BJ (cell line): ENCODE measurements around the gene METTL14. TPM values are rescaled to one million over a fixed set of nuclear protein-coding genes. Genes with fewer than 3 reads are reported as not detected.

Source experiments
- CTCF ChIA-PET: fragments of 350-600 bp; formaldehyde crosslinking; extraction: SDS; loops from one replicate; lab custom pipeline; 2021; ENCODE audit warnings: antibody characterized with exemption, inconsistent platforms; lab: Yijun Ruan, JAX
- POLR2A ChIA-PET: fragments of 300-600 bp; sonication (Branson Sonifier 250); formaldehyde crosslinking; extraction: SDS; loops from one replicate; lab custom pipeline; 2021; ENCODE audit warnings: antibody characterized with exemption; lab: Charles Lee
- DNase-seq: peaks from one replicate; pipeline ENCODE4 v3.0.0-alpha.2; 2011; ENCODE audit warnings: low read depth
- H3K27me3 ChIP-seq: 2 replicates; pipeline ENCODE4 v1.6.0; 2011; ENCODE audit warnings: low read length; ENCODE audit not compliant: control insufficient read depth, insufficient read depth
- H3K36me3 ChIP-seq: 2 replicates; pipeline ENCODE4 v1.5.1; 2011; ENCODE audit warnings: low read length; ENCODE audit not compliant: control insufficient read depth, insufficient read depth
- H3K4me3 ChIP-seq: 2 replicates; pipeline ENCODE4 v1.5.1; 2011; ENCODE audit warnings: low read depth, mild to moderate bottlenecking, control low read depth, low read length
- polyA plus RNA-seq: library from polyadenylated mRNA; depleted of rRNA; stranded (reverse); fragments of >200 nt; gene quantifications from 2 replicates; pipeline ENCODE4 v1.2.3, GENCODE V29; 2011
- TF ChIP-seq, protein P1 (sequence below): IDR thresholded peaks from 2 replicates; pipeline ENCODE4 v1.5.1; 2011; ENCODE audit warnings: low read depth, mild to moderate bottlenecking, control low read depth, inconsistent platforms, low read length, moderate library complexity; ENCODE audit not compliant: insufficient read depth

METTL14 gene
- polyA plus RNA-seq, 1 experiment: 10.2 TPM

DNA sequence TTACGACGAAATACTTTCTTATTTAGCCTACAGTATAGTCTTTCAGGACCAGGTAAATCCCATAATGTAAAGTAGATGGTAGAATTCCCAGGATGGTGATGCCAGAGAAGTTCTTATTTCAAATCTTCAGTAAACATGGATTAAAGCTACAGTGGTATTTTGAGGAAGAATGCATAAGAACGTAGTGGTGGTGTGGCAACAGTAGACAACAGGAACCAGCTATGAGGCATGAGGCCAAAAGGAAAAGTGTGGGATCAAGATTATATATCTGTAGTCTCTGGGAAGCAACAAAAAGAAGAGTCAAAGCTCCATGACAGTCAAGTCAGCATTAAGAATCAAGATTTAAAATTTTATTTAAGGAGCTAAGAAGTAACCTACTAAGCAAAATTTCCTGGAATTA, 60.2 kb downstream of the METTL14 start:
- Histone ChIP-seq H3K4me3 (no peak overlapping the region), H3K36me3 (peaks cover 11% of the 10 kb centered on the region), H3K27me3 (no peaks in the 10 kb centered on the region)
- DNase-seq: no peak
- CTCF ChIA-PET: interaction anchor here (1.0 to 1.1 kb wide), 2 partner anchors 27 to 67 kb away, joined by 3 read pairs; no protein-coding TSS in a partner anchor
- TF ChIP-seq, protein P1, sequence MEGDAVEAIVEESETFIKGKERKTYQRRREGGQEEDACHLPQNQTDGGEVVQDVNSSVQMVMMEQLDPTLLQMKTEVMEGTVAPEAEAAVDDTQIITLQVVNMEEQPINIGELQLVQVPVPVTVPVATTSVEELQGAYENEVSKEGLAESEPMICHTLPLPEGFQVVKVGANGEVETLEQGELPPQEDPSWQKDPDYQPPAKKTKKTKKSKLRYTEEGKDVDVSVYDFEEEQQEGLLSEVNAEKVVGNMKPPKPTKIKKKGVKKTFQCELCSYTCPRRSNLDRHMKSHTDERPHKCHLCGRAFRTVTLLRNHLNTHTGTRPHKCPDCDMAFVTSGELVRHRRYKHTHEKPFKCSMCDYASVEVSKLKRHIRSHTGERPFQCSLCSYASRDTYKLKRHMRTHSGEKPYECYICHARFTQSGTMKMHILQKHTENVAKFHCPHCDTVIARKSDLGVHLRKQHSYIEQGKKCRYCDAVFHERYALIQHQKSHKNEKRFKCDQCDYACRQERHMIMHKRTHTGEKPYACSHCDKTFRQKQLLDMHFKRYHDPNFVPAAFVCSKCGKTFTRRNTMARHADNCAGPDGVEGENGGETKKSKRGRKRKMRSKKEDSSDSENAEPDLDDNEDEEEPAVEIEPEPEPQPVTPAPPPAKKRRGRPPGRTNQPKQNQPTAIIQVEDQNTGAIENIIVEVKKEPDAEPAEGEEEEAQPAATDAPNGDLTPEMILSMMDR: no peak
- POLR2A ChIA-PET: interaction anchor here (0.6 kb wide), 1 partner anchor 143 kb away, joined by 3 read pairs; no protein-coding TSS in a partner anchor

- Histone ChIP-seq H3K4me3 (no peak overlapping the region), H3K36me3 (peaks cover 9% of the 10 kb centered on the region), H3K27me3 (no peaks in the 10 kb centered on the region)
- TF ChIP-seq, protein P1: no peak
- ChIA-PET POLR2A (interaction anchor here (0.6 kb wide), 1 partner anchor 239 kb away, joined by 4 read pairs; no protein-coding TSS in a partner anchor), CTCF (interaction anchor here (1.0 to 1.1 kb wide), 2 partner anchors 28 to 66 kb away, joined by 3 to 4 read pairs; no protein-coding TSS in a partner anchor)
- no peak for DNase-seq
Observed at GRCh38 chr4:118746251-118746919, 61.2 kb downstream of the METTL14 start.

DNA sequence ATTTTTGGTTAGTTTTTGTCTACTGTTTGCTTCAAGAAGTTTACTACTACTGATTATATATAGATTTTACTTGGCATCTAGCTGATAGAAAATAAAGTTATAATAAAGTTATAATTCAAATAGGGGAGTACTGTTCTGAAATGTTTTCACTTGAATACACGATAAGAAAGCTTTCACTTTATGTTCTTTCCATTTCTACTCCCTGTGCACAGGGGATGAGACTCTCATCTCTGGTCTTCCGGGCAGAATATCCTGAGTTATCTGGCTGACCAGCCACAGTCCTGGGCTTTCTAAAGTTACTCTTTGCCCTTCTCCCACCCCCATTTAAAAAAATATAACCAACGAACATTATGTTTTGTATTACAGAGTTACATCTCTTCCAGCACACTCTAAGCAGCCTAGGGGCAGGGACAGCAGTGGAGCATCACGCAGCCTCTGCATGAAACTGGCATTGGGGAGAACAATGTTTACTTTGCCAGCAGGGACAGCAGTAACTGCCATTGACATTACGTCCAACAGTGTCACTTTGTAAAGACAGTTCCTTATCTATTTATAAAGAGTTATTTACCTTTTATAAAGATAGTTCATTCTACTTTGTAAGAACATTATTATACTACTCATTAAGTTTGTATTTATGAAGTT, 64.3 kb downstream of the METTL14 start:
- ChIA-PET POLR2A (no interaction called here), CTCF (interaction anchor here (1.0 kb wide), 1 partner anchor 220 kb away, joined by 3 read pairs; no protein-coding TSS in a partner anchor)
- Histone ChIP-seq H3K4me3 (no peak overlapping the region), H3K27me3 (no peaks in the 10 kb centered on the region), H3K36me3 (peaks cover 5% of the 10 kb centered on the region)
- no peak for DNase-seq
- TF ChIP-seq, protein P1: no peak

DNA sequence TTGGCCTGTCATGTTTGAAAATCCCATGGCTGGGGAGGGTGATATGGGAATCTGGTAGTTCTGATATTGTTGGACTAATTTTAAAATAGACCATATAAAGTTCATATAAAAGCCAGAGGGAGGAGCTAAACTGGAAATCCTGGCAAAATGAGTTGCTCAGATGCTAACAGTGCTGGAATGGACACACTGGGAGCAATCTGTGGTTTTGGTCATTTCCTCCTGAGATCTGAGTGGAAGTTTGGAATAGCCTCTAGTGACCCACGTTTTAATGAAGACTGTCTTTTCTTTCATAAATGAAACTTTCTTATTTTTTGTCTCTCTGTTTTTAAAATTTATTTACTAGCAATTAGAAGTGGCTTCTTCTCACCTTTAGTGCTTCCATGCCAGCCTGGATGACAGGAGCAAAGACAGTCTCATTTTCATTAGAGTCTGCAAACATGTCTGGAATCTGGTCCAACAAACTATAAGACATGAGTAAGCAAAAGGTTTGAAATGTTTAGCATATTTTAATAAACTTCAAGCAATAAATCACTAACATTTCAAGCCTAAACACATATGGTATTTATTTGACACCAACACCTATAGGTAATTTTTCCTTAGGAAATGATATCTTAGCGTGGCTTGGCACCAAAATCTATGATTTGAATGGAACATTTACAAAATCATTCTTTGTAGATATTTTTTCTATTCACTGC, 66.6 kb downstream of the METTL14 start:
- TF ChIP-seq, protein P1: no peak
- POLR2A ChIA-PET: interaction anchor here (0.6 kb wide), 1 partner anchor 83 kb away, joined by 3 read pairs; no protein-coding TSS in a partner anchor
- peak; percentile 58 for DNase-seq
- CTCF ChIA-PET: interaction anchor here (1.2 to 4.3 kb wide), 2 partner anchors 19 to 139 kb away, joined by 4 to 15 read pairs; no protein-coding TSS in a partner anchor
- peaks cover 2% of the 10 kb centered on the region for H3K36me3 ChIP-seq
- no peak overlapping the region for H3K4me3 ChIP-seq
- H3K27me3 ChIP-seq: no peaks in the 10 kb centered on the region
